ENCODE data around the gene REPS1.
"Not testable (repeated sequence)": the region's sequence is repeated elsewhere in the genome, so short reads cannot be mapped to it uniquely, and the experiment has no call there.

The REPS1 gene

GRCh38 chr6:138987643-138988468, at the start of gene REPS1:
Gene REPS1 (minus strand): TSS chr6:138988253. CDS start chr6:138987682, 571 bp downstream.
- DNase-seq (ENCODE audit: low spot score): peak; percentile 98

- peak; percentile 41 for DNase-seq (ENCODE audit: low spot score)
These were observed 49.4 kb upstream of the REPS1 start for GRCh38 chr6:139037490-139037889.

GRCh38 chr6:139030228-139030963, 42.3 kb upstream of the REPS1 start:
- DNase-seq (ENCODE audit: low spot score): no peak

GRCh38 chr6:139029470-139030227, 41.6 kb upstream of the REPS1 start:
- DNase-seq (ENCODE audit: low spot score): peak; percentile 80

- peak; percentile 76 for DNase-seq (ENCODE audit: low spot score)
These were observed 40.8 kb upstream of the REPS1 start, which contains the start of gene ABRACL for GRCh38 chr6:139028658-139029469. Gene ABRACL (plus strand): TSS chr6:139028745. CDS start chr6:139034161, 5,416 bp downstream.

- no peak for DNase-seq (ENCODE audit: low spot score)
These were observed 40.2 kb upstream of the REPS1 start for GRCh38 chr6:139028215-139028657.

- peak; percentile 26 for DNase-seq (ENCODE audit: low spot score)
These were observed 39.6 kb upstream of the REPS1 start for GRCh38 chr6:139027620-139028182.

- DNase-seq (ENCODE audit: low spot score): not testable (repeated sequence)
These were observed 37.4 kb upstream of the REPS1 start for GRCh38 chr6:139025416-139025815.

- DNase-seq (ENCODE audit: low spot score): no peak
These were observed 32.6 kb upstream of the REPS1 start for GRCh38 chr6:139020689-139021088.

GRCh38 chr6:139019722-139020121, 31.7 kb upstream of the REPS1 start:
- no peak for DNase-seq (ENCODE audit: low spot score)

GRCh38 chr6:139017227-139017626, 29.2 kb upstream of the REPS1 start:
- no peak for DNase-seq (ENCODE audit: low spot score)

GRCh38 chr6:139016337-139017213, 28.5 kb upstream of the REPS1 start:
- no peak for DNase-seq (ENCODE audit: low spot score)

- no peak for DNase-seq (ENCODE audit: low spot score)
These were observed 26.9 kb upstream of the REPS1 start for GRCh38 chr6:139014945-139015344.

GRCh38 chr6:139013185-139013800, 25.2 kb upstream of the REPS1 start:
- no peak for DNase-seq (ENCODE audit: low spot score)

GRCh38 chr6:139011980-139012379, 23.9 kb upstream of the REPS1 start:
- no peak for DNase-seq (ENCODE audit: low spot score)

GRCh38 chr6:139010674-139011073, 22.6 kb upstream of the REPS1 start:
- no peak for DNase-seq (ENCODE audit: low spot score)

GRCh38 chr6:139008117-139008516, 20.1 kb upstream of the REPS1 start:
- DNase-seq (ENCODE audit: low spot score): no peak

- no peak for DNase-seq (ENCODE audit: low spot score)
These were observed 19.4 kb upstream of the REPS1 start for GRCh38 chr6:139007428-139007827.

GRCh38 chr6:139006477-139006876, 18.4 kb upstream of the REPS1 start:
- DNase-seq (ENCODE audit: low spot score): no peak

- no peak for DNase-seq (ENCODE audit: low spot score)
These were observed 15.7 kb upstream of the REPS1 start for GRCh38 chr6:139003751-139004150.
